C4-2B (cell line): ENCODE data around the gene CCDC88C.

Source experiments
- ZFX ChIP-seq: fragments of 450-650 bp; IDR thresholded peaks from 2 replicates; pipeline ENCODE4 v1.6.1; 2017
- TF ChIP-seq, protein P1 (sequence below): fragments of 450-650 bp; conservative IDR thresholded peaks from 2 replicates; pipeline ENCODE4 v1.5.1; 2017; ENCODE audit warnings: mild to moderate bottlenecking

DNA sequence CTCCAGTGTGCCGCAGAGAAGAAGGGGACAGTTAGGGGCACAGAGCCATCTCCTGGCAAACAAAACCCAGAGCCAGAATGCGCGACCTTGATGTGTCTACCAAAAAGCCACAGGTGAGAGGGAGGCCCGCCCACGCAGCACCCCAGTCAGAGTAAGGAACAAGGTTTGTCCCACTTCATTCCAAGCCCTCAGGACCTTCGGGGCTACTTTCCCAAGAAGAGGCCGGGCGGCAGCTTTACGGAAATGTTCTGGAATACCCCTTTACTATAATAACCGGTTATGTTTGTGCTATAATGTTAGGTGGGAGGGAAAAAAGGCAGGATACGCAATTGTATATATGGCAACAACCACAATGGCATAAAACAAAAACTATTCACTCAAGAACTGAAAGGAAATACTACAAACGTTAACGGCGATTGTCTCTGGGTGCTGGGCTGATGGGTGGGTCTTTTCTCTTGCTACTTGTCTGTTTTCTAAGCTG lies 12.3 kb downstream of the CCDC88C start:
- TF ChIP-seq, protein P1, sequence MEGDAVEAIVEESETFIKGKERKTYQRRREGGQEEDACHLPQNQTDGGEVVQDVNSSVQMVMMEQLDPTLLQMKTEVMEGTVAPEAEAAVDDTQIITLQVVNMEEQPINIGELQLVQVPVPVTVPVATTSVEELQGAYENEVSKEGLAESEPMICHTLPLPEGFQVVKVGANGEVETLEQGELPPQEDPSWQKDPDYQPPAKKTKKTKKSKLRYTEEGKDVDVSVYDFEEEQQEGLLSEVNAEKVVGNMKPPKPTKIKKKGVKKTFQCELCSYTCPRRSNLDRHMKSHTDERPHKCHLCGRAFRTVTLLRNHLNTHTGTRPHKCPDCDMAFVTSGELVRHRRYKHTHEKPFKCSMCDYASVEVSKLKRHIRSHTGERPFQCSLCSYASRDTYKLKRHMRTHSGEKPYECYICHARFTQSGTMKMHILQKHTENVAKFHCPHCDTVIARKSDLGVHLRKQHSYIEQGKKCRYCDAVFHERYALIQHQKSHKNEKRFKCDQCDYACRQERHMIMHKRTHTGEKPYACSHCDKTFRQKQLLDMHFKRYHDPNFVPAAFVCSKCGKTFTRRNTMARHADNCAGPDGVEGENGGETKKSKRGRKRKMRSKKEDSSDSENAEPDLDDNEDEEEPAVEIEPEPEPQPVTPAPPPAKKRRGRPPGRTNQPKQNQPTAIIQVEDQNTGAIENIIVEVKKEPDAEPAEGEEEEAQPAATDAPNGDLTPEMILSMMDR = no peak
- no peak for TF ChIP-seq ZFX
